Endothelial cell of umbilical vein (primary cell): ENCODE results near the gene FLNB.

ENCODE experiments used
- CTCF ChIP-seq, 2 donors: IDR thresholded peaks; 1 replicate in 1 of 2; 2 replicates in 1 of 2; pipeline ENCODE4 v1.5.1; 2011; ENCODE audit warnings: low read length in 2 of 2, mild to moderate bottlenecking in 2 of 2, moderate library complexity in 2 of 2, control low read depth in 1 of 2, inconsistent platforms in 1 of 2, low read depth in 1 of 2; ENCODE audit not compliant: insufficient read depth in 1 of 2; ENCODE audit errors: extremely low read depth in 1 of 2
- POLR2A ChIP-seq: IDR thresholded peaks from 2 replicates; pipeline ENCODE4 v1.6.1; 2012; ENCODE audit warnings: low read depth, mild to moderate bottlenecking, control low read depth, low read length

GRCh38 chr3:58088501-58088900 is 80.3 kb downstream of the FLNB start:
- TF ChIP-seq CTCF (IDR thresholded peaks at IDR 0.05; ENCODE audit: extremely low read depth in 1 of 2, insufficient read depth in 1 of 2, low read depth in 1 of 2, low read length in 2 of 2), result no peak
- no peak for TF ChIP-seq POLR2A
